ENCODE measurements around the gene STK39. TPM values are rescaled to one million over a fixed set of nuclear protein-coding genes. Genes with fewer than 3 reads are reported as not detected.

STK39 gene
- total RNA-seq, 1 donor from 2014 or later: 26.9 TPM

- no peak for TF ChIP-seq CTCF (IDR thresholded peaks at IDR 0.05)
- no peaks in the 10 kb centered on the region for H3K9me3 Mint-ChIP-seq (ENCODE audit: unreplicated experiment)
- H3K27ac Mint-ChIP-seq (ENCODE audit: unreplicated experiment): no peak overlapping the region
- peaks cover 32% of the 10 kb centered on the region for H3K36me3 Mint-ChIP-seq (ENCODE audit: unreplicated experiment)
- H3K27me3 Mint-ChIP-seq (ENCODE audit: unreplicated experiment): no peaks in the 10 kb centered on the region
- peaks cover 7% of the 10 kb centered on the region for H3K4me1 Mint-ChIP-seq (ENCODE audit: unreplicated experiment)
- H3K4me3 Mint-ChIP-seq (ENCODE audit: unreplicated experiment): no peak overlapping the region
- DNase-seq (ENCODE audit: extremely low spot score, unreplicated experiment): no peak
Measured at GRCh38 chr2:168072626-168073303, 174.6 kb downstream of the STK39 start.

GRCh38 chr2:168064011-168064998 lies 183.1 kb downstream of the STK39 start:
- no peaks in the 10 kb centered on the region for H3K9me3 Mint-ChIP-seq (ENCODE audit: unreplicated experiment)
- H3K27me3 Mint-ChIP-seq (ENCODE audit: unreplicated experiment): no peaks in the 10 kb centered on the region
- peaks cover 28% of the 10 kb centered on the region for H3K4me1 Mint-ChIP-seq (ENCODE audit: unreplicated experiment)
- TF ChIP-seq CTCF (IDR thresholded peaks at IDR 0.05): no peak
- no peak for DNase-seq (ENCODE audit: extremely low spot score, unreplicated experiment)
- H3K36me3 Mint-ChIP-seq (ENCODE audit: unreplicated experiment): peaks cover 25% of the 10 kb centered on the region
- no peak overlapping the region for H3K4me3 Mint-ChIP-seq (ENCODE audit: unreplicated experiment)
- peak overlapping the region; percentile 69 for H3K27ac Mint-ChIP-seq (ENCODE audit: unreplicated experiment)

GRCh38 chr2:168062936-168063335 lies 184.5 kb downstream of the STK39 start:
- Mint-ChIP-seq H3K4me1 (ENCODE audit: unreplicated experiment) (peaks cover 28% of the 10 kb centered on the region), H3K27ac (ENCODE audit: unreplicated experiment) (no peak overlapping the region), H3K27me3 (ENCODE audit: unreplicated experiment) (no peaks in the 10 kb centered on the region), H3K36me3 (ENCODE audit: unreplicated experiment) (peaks cover 22% of the 10 kb centered on the region), H3K9me3 (ENCODE audit: unreplicated experiment) (no peaks in the 10 kb centered on the region), H3K4me3 (ENCODE audit: unreplicated experiment) (no peak overlapping the region)
- TF ChIP-seq CTCF (IDR thresholded peaks at IDR 0.05): no peak
- DNase-seq (ENCODE audit: extremely low spot score, unreplicated experiment): no peak

DNA sequence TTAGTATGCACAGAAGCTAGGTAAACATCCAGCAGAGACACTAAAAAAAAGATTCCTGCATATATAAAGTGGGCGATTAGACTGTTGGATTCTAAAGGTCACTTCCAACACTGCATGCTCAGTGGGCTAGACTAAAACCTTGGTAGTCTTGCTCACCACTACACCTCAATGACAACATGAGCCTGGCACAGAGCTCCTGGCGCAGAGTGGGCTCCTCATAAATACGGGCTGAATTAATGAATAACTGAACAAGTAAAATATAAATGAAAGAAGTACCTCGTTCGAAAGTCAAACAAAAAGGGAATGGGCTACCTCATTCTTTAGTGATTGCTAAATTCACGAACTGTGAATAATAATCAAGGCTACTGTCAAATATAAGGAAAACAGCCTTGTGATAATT lies 185.3 kb downstream of the STK39 start:
- no peak overlapping the region for H3K4me3 Mint-ChIP-seq (ENCODE audit: unreplicated experiment)
- DNase-seq (ENCODE audit: extremely low spot score, unreplicated experiment): no peak
- H3K27ac Mint-ChIP-seq (ENCODE audit: unreplicated experiment): no peak overlapping the region
- no peaks in the 10 kb centered on the region for H3K9me3 Mint-ChIP-seq (ENCODE audit: unreplicated experiment)
- no peak for TF ChIP-seq CTCF (IDR thresholded peaks at IDR 0.05)
- no peaks in the 10 kb centered on the region for H3K27me3 Mint-ChIP-seq (ENCODE audit: unreplicated experiment)
- peaks cover 14% of the 10 kb centered on the region for H3K36me3 Mint-ChIP-seq (ENCODE audit: unreplicated experiment)
- H3K4me1 Mint-ChIP-seq (ENCODE audit: unreplicated experiment): peaks cover 28% of the 10 kb centered on the region
